CD14-positive monocyte (primary cell): ENCODE results near the gene CDH4. TPM values are rescaled to one million over a fixed set of nuclear protein-coding genes. Genes with fewer than 3 reads are reported as not detected.
"Not testable (repeated sequence)": the region's sequence is repeated elsewhere in the genome, so short reads cannot be mapped to it uniquely, and the experiment has no call there.

Source experiments
- DNase-seq, 3 donors: peaks; one replicate each; pipeline ENCODE4 v3.0.0-alpha.2; 2011 to 2022
- H2AFZ ChIP-seq: 2 replicates; pipeline ENCODE4 v1.6.0; 2012; ENCODE audit warnings: mild to moderate bottlenecking, low read depth, low read length, inconsistent platforms; ENCODE audit not compliant: insufficient read depth, poor library complexity, severe bottlenecking
- H3K27ac ChIP-seq, 2 donors: 1 replicate in 1 of 2; 2 replicates in 1 of 2; pipeline ENCODE4 v1.5.1; 2012 to 2013; ENCODE audit warnings: low read length in 2 of 2, control low read depth in 1 of 2, inconsistent platforms in 1 of 2, low read depth in 1 of 2, mild to moderate bottlenecking in 1 of 2
- H3K27me3 ChIP-seq, 2 donors: one replicate each; pipeline versions ENCODE4 v1.6.0 to v1.6.1; 2011 to 2013; ENCODE audit warnings: low read length in 2 of 2; ENCODE audit not compliant: control insufficient read depth in 2 of 2, insufficient read depth in 2 of 2
- H3K36me3 ChIP-seq, 2 donors: replicated peaks in 1 of 2; 1 replicate in 1 of 2; 2 replicates in 1 of 2; pipeline versions ENCODE4 v1.5.1 to v1.6.1; 2012 to 2013; ENCODE audit warnings: low read length in 2 of 2, control low read depth in 1 of 2, inconsistent platforms in 1 of 2, mild to moderate bottlenecking in 1 of 2; ENCODE audit not compliant: insufficient read depth in 2 of 2, control insufficient read depth in 1 of 2
- H3K4me1 ChIP-seq, 2 donors: 1 replicate in 1 of 2; 2 replicates in 1 of 2; pipeline versions ENCODE4 v1.5.1 to v1.6.1; 2012 to 2013; ENCODE audit warnings: low read length in 2 of 2, control low read depth in 1 of 2, inconsistent platforms in 1 of 2, mild to moderate bottlenecking in 1 of 2, moderate library complexity in 1 of 2; ENCODE audit not compliant: insufficient read depth in 2 of 2, control insufficient read depth in 1 of 2
- H3K4me2 ChIP-seq: replicated peaks from 2 replicates; pipeline ENCODE3; 2012; ENCODE audit warnings: low read length, moderate library complexity, mild to moderate bottlenecking; ENCODE audit not compliant: poor library complexity, severe bottlenecking; ENCODE audit errors: extremely low read depth
- H3K4me3 ChIP-seq, 3 experiments: fragments of 200-600 bp in 1 of 3; sonication (generic) in 1 of 3; replicated peaks in 1 of 3; 1 replicate in 2 of 3; 2 replicates in 1 of 3; pipeline ENCODE4 v1.5.1; 2011 to 2013; ENCODE audit warnings: low read length in 3 of 3, mild to moderate bottlenecking in 3 of 3, control low read depth in 2 of 3, low read depth in 2 of 3, inconsistent platforms in 1 of 3, moderate library complexity in 1 of 3
- H3K79me2 ChIP-seq: 2 replicates; pipeline ENCODE4 v1.6.0; 2012; ENCODE audit warnings: mild to moderate bottlenecking, control low read depth, inconsistent platforms, low read length, moderate library complexity; ENCODE audit not compliant: insufficient read depth
- H3K9ac ChIP-seq: 2 replicates; pipeline ENCODE4 v1.6.0; 2017; ENCODE audit warnings: low read length, mild to moderate bottlenecking; ENCODE audit not compliant: insufficient read depth, poor library complexity, severe bottlenecking
- H3K9me3 ChIP-seq, 2 donors: replicated peaks in 1 of 2; 1 replicate in 1 of 2; 2 replicates in 1 of 2; pipeline versions ENCODE4 v1.5.1 to v1.6.1; 2012 to 2013; ENCODE audit warnings: low read length in 2 of 2, control low read depth in 1 of 2; ENCODE audit not compliant: control insufficient read depth in 1 of 2, insufficient read depth in 1 of 2
- H4K20me1 ChIP-seq: 2 replicates; pipeline ENCODE4 v1.6.0; 2012; ENCODE audit warnings: mild to moderate bottlenecking, low read length, control low read depth, moderate library complexity; ENCODE audit not compliant: insufficient read depth
- H3K27ac Mint-ChIP-seq, 7 donors: one replicate each; pipeline ENCODE4 v1.8.0; 2020; ENCODE audit warnings: mild to moderate bottlenecking in 7 of 7, mixed read lengths in 7 of 7, moderate library complexity in 6 of 7, inconsistent platforms in 2 of 7
- H3K27me3 Mint-ChIP-seq, 3 donors: one replicate each; pipeline ENCODE4 v1.8.0; 2021 to 2022; ENCODE audit warnings: low read depth in 3 of 3, mild to moderate bottlenecking in 3 of 3, mixed read lengths in 3 of 3, moderate library complexity in 3 of 3, inconsistent platforms in 1 of 3
- H3K36me3 Mint-ChIP-seq, 2 donors: one replicate each; pipeline ENCODE4 v1.8.0; 2020; ENCODE audit warnings: mixed read lengths in 2 of 2, inconsistent platforms in 1 of 2, mild to moderate bottlenecking in 1 of 2
- H3K4me1 Mint-ChIP-seq: one replicate; pipeline ENCODE4 v1.8.0; 2020; ENCODE audit warnings: mild to moderate bottlenecking, mixed read lengths
- H3K4me3 Mint-ChIP-seq, 2 donors: one replicate each; pipeline ENCODE4 v1.8.0; 2020; ENCODE audit warnings: mild to moderate bottlenecking in 2 of 2, mixed read lengths in 2 of 2, moderate library complexity in 1 of 2
- H3K9me3 Mint-ChIP-seq, 7 donors: one replicate each; pipeline ENCODE4 v1.8.0; 2020 to 2022; ENCODE audit warnings: mixed read lengths in 7 of 7, mild to moderate bottlenecking in 6 of 7, moderate library complexity in 6 of 7, inconsistent platforms in 2 of 7
- CTCF ChIP-seq: fragments of 200-600 bp; IDR thresholded peaks from one replicate; pipeline ENCODE4 v1.8.0; 2022; ENCODE audit warnings: antibody characterized with exemption, mild to moderate bottlenecking
- WGBS: methylation state at CpG from one replicate; pipeline ENCODE4 v1.1.5; 2013; ENCODE audit warnings: missing lambda C conversion rate; ENCODE audit not compliant: insufficient coverage; 5-methylcytosine and 5-hydroxymethylcytosine counted together
- intact Hi-C, 2 donors: fragments of 100-400 bp; cut with micrococcal nuclease; formaldehyde crosslinking; loops; one replicate each; pipeline versions ENCODE4 v1.15.0 to v1.15.1; 2023
- polyA plus RNA-seq, 3 donors: library from polyadenylated mRNA; depleted of rRNA in 1 of 3; unstranded in 2 of 3; stranded (reverse) in 1 of 3; fragments of 300-500 nt in 2 of 3; fragments of >200 nt in 1 of 3; fragmentation: Illumina TruSeq in 2 of 3; gene quantifications; 1 replicate in 2 of 3; 2 replicates in 1 of 3; pipeline ENCODE4 v1.2.3, GENCODE V29; 2012 to 2021

CDH4 gene
- polyA plus RNA-seq, 3 donors, result not detected

GRCh38 chr20:61453219-61453618 is 201.2 kb downstream of the CDH4 start:
- no peaks in the 10 kb centered on the region for H4K20me1 ChIP-seq
- H3K4me1 ChIP-seq, result no peaks in the 10 kb centered on the region
- H3K4me3 ChIP-seq, result no peak overlapping the region
- H3K9me3 ChIP-seq, result peaks cover 19 to 75% of the 10 kb centered on the region in 2 donors
- no peak overlapping the region for H3K27ac Mint-ChIP-seq
- no peak for DNase-seq
- H2AFZ ChIP-seq, result no peak overlapping the region
- H3K4me1 Mint-ChIP-seq, result no peaks in the 10 kb centered on the region
- no peak overlapping the region for H3K4me2 ChIP-seq
- intact Hi-C loops, result no loop called here
- H3K4me3 Mint-ChIP-seq, result no peak overlapping the region
- no peak for TF ChIP-seq CTCF
- H3K79me2 ChIP-seq, result no peaks in the 10 kb centered on the region
- no peaks in the 10 kb centered on the region for H3K27me3 ChIP-seq
- no peak overlapping the region for H3K9ac ChIP-seq
- H3K27me3 Mint-ChIP-seq, result peaks cover 0 to 5% (median 2%) of the 10 kb centered on the region in 3 donors
- H3K9me3 Mint-ChIP-seq, result peaks cover 1 to 32% (median 15%) of the 10 kb centered on the region in 7 donors
- WGBS, result 60% methylated on average over 2 of the region's 7 CpGs
- no peaks in the 10 kb centered on the region for H3K36me3 Mint-ChIP-seq
- H3K36me3 ChIP-seq, result no peaks in the 10 kb centered on the region
- no peak overlapping the region for H3K27ac ChIP-seq

DNA sequence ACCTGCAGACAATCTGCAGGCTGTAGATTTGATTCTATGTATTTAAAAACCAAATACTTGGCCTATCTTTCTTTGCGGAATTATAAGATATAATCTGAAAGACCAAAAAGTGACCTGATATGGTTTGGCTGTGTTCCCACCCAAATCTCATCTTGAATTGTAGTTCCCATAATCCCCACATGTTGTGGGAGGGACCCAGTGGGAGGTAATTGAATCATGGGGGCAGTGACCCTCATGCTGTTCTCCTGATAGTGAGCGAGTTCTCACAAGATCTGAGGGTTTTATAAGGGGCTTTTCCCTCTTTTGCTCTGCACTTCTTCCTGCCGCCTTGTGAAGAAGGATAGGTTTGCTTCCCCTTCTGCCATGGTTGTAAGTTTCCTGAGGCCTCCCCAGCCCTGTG is 201.6 kb downstream of the CDH4 start:
- H2AFZ ChIP-seq, H3K4me1 ChIP-seq, H3K4me2 ChIP-seq, DNase-seq, H3K27ac Mint-ChIP-seq, intact Hi-C loops, H3K36me3 Mint-ChIP-seq, H3K4me3 ChIP-seq, H4K20me1 ChIP-seq, H3K4me1 Mint-ChIP-seq, H3K36me3 ChIP-seq, H3K27ac ChIP-seq, H3K27me3 ChIP-seq, H3K27me3 Mint-ChIP-seq, H3K4me3 Mint-ChIP-seq, H3K79me2 ChIP-seq, H3K9ac ChIP-seq: not testable (repeated sequence)
- 80% methylated on average over 1 of the region's 3 CpGs for WGBS
- H3K9me3 Mint-ChIP-seq, result peaks cover 1 to 31% (median 15%) of the 10 kb centered on the region in 7 donors
- H3K9me3 ChIP-seq, result peaks cover 23 to 77% of the 10 kb centered on the region in 2 donors
